ENCODE results near the gene GFOD1. TPM values are rescaled to one million over a fixed set of nuclear protein-coding genes. Genes with fewer than 3 reads are reported as not detected.

The GFOD1 gene
- polyA plus RNA-seq, 1 of the 3 experiments (the other 2 are of a cell fraction) = 1.6 TPM

DNA sequence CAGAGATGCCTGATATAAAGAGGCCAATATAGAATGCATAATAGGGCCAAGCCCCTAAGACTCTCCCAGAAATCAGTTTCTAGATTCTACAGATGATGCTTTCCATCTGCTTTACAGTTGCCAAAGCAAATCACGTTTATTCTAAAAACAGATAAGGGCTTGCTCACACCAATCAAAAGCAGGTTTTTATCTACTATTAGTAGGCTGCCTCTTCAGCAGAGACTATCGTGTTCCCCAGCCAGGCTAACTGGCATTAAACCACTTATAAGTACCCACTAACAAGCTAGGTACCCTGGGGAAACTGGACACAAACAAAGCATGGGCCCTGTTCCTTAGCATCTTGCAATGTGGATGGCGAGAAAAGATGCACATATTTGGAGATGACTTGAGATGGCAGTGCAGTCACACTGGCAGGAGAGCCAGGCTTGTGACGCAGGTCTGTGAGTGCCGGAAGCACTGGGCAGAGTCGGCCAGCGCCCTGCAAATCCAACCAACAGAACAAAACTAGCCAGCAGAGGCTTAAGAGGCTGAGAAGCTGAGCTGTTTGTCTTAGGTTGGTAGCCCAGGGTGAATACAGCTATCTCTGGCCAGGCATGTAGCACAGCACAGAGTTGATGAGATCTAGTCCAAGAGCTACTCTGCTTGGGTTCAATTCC is 73.4 kb downstream of the GFOD1 start:
- Histone ChIP-seq H3K36me3 (replicated peaks in 1 of 2; ENCODE audit: control insufficient read depth in 1 of 2, insufficient read depth in 2 of 2, low read length in 1 of 2) (no peaks in the 10 kb centered on the region), H3K9ac (no peak overlapping the region), H2AFZ (ENCODE audit: low read depth) (no peak overlapping the region), H3K4me1 (ENCODE audit: control insufficient read depth in 1 of 2, insufficient read depth in 2 of 2, low read depth in 1 of 2, low read length in 1 of 2) (peaks cover 0 to 16% of the 10 kb centered on the region in 2 experiments; a peak in 2 of 4 replicates), H3K9me2 (no peaks in the 10 kb centered on the region), H3K4me2 (no peak overlapping the region), H3K79me2 (ENCODE audit: insufficient read depth) (no peaks in the 10 kb centered on the region), H3K27me3 (ENCODE audit: insufficient read depth) (no peaks in the 10 kb centered on the region), H3K9me3 (no peaks in the 10 kb centered on the region), H4K20me1 (ENCODE audit: insufficient read depth) (no peaks in the 10 kb centered on the region), H3F3A (replicated peaks; ENCODE audit: insufficient read depth) (no peaks in the 10 kb centered on the region), H3K4me3 (ENCODE audit: low read depth in 2 of 2, low read length in 1 of 2) (no peak overlapping the region), H3K27ac (ENCODE audit: low read depth in 2 of 2, low read length in 1 of 2) (peak overlapping the region in 1 of 2 experiments; percentile 50; a peak in 2 of 4 replicates)
- 61% methylated on average over 7 of the region's 7 CpGs for WGBS (ENCODE audit: low lambda C conversion rate)
- TF ChIP-seq RFX5 (IDR thresholded peaks at IDR 0.05; ENCODE audit: low read length) = no peak
- TF ChIP-seq GATA2 (CRISPR knock-in tag; IDR thresholded peaks at IDR 0.05) = peak; percentile 63
- peak; percentile 12 for TF ChIP-seq CHD2 (IDR thresholded peaks at IDR 0.05; ENCODE audit: low read length, partially characterized antibody)
- TF ChIP-seq, protein P1, sequence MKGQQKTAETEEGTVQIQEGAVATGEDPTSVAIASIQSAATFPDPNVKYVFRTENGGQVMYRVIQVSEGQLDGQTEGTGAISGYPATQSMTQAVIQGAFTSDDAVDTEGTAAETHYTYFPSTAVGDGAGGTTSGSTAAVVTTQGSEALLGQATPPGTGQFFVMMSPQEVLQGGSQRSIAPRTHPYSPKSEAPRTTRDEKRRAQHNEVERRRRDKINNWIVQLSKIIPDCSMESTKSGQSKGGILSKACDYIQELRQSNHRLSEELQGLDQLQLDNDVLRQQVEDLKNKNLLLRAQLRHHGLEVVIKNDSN (IDR thresholded peaks at IDR 0.05; ENCODE audit: borderline replicate concordance, low read depth) = no peak
- TF ChIP-seq TAF1 (IDR thresholded peaks at IDR 0.05; ENCODE audit: borderline replicate concordance, low read depth, low read length) = no peak
- no peak for TF ChIP-seq TEAD4 (IDR thresholded peaks at IDR 0.05; ENCODE audit: borderline replicate concordance, insufficient read depth)
- TF ChIP-seq MXI1 (IDR thresholded peaks at IDR 0.05; ENCODE audit: low read depth, low read length) = no peak
- no peak for TF ChIP-seq TCF12 (IDR thresholded peaks at IDR 0.05)
- peak; percentile 35; the same call in 1 of the 2 replicates for TF ChIP-seq SMC3 (IDR thresholded peaks at IDR 0.05; ENCODE audit: low read depth, low read length)
- peak; percentile 63 for TF ChIP-seq RAD21 (IDR thresholded peaks at IDR 0.05; ENCODE audit: low read length)
- CTCF ChIA-PET = interaction anchor here (0.7 to 1.8 kb wide), 12 partner anchors 22 to 161 kb away, joined by 3 to 8 read pairs (median 4); partner anchors contain the start of genes GFOD1 and SIRT5
- POLR2A ChIA-PET = no interaction called here
- peak; percentile 54 for DNase-seq

DNA sequence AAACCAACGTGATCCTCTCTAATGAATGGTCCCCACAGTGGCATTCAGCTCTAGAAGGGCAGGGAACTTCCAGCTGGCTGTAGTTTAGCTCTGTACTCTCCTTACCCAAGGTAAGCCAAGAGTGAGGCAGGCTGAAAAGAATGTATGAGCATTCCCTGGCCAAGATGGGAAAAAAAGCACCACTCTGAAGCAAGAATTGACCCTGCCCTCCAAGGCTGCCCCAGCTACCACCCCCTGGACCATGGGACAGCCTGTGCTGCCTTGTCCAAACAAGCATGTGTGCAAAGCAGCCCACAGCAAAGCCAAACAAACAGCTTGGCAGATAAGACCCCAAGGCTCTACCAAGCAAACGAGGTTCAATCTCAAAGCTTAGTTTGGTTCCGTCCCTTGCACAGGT is 73.9 kb downstream of the GFOD1 start:
- Histone ChIP-seq H3K4me1 (ENCODE audit: control insufficient read depth in 1 of 2, insufficient read depth in 2 of 2, low read depth in 1 of 2, low read length in 1 of 2) (peaks cover 0 to 16% of the 10 kb centered on the region in 2 experiments; a peak in 2 of 4 replicates), H3K4me3 (ENCODE audit: low read depth in 2 of 2, low read length in 1 of 2) (no peak overlapping the region), H3K9me3 (no peaks in the 10 kb centered on the region), H3K36me3 (replicated peaks in 1 of 2; ENCODE audit: control insufficient read depth in 1 of 2, insufficient read depth in 2 of 2, low read length in 1 of 2) (no peaks in the 10 kb centered on the region), H4K20me1 (ENCODE audit: insufficient read depth) (no peaks in the 10 kb centered on the region), H3K79me2 (ENCODE audit: insufficient read depth) (no peaks in the 10 kb centered on the region), H3K27ac (ENCODE audit: low read depth in 2 of 2, low read length in 1 of 2) (peak overlapping the region in 1 of 2 experiments; percentile 47; a peak in 1 of 4 replicates), H3K9ac (no peak overlapping the region), H3K27me3 (ENCODE audit: insufficient read depth) (no peaks in the 10 kb centered on the region), H3K9me2 (no peaks in the 10 kb centered on the region), H3K4me2 (no peak overlapping the region), H2AFZ (ENCODE audit: low read depth) (no peak overlapping the region), H3F3A (replicated peaks; ENCODE audit: insufficient read depth) (no peaks in the 10 kb centered on the region)
- CTCF ChIA-PET = interaction anchor here (0.7 to 1.8 kb wide), 10 partner anchors 23 to 162 kb away, joined by 3 to 8 read pairs (median 4); partner anchors contain the start of genes GFOD1 and SIRT5
- TF ChIP-seq NFIC (IDR thresholded peaks at IDR 0.05; ENCODE audit: borderline replicate concordance) (no peak), TAF1 (IDR thresholded peaks at IDR 0.05; ENCODE audit: borderline replicate concordance, low read depth, low read length) (no peak), SMC3 (IDR thresholded peaks at IDR 0.05; ENCODE audit: low read depth, low read length) (no peak), MXI1 (IDR thresholded peaks at IDR 0.05; ENCODE audit: low read depth, low read length) (no peak)
- TF ChIP-seq, protein P2, sequence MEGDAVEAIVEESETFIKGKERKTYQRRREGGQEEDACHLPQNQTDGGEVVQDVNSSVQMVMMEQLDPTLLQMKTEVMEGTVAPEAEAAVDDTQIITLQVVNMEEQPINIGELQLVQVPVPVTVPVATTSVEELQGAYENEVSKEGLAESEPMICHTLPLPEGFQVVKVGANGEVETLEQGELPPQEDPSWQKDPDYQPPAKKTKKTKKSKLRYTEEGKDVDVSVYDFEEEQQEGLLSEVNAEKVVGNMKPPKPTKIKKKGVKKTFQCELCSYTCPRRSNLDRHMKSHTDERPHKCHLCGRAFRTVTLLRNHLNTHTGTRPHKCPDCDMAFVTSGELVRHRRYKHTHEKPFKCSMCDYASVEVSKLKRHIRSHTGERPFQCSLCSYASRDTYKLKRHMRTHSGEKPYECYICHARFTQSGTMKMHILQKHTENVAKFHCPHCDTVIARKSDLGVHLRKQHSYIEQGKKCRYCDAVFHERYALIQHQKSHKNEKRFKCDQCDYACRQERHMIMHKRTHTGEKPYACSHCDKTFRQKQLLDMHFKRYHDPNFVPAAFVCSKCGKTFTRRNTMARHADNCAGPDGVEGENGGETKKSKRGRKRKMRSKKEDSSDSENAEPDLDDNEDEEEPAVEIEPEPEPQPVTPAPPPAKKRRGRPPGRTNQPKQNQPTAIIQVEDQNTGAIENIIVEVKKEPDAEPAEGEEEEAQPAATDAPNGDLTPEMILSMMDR (IDR thresholded peaks at IDR 0.05) = no peak
- TF ChIP-seq, protein P3, sequence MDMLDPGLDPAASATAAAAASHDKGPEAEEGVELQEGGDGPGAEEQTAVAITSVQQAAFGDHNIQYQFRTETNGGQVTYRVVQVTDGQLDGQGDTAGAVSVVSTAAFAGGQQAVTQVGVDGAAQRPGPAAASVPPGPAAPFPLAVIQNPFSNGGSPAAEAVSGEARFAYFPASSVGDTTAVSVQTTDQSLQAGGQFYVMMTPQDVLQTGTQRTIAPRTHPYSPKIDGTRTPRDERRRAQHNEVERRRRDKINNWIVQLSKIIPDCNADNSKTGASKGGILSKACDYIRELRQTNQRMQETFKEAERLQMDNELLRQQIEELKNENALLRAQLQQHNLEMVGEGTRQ (IDR thresholded peaks at IDR 0.05; ENCODE audit: borderline replicate concordance, low read depth, low read length) = no peak
- TF ChIP-seq, protein P4, sequence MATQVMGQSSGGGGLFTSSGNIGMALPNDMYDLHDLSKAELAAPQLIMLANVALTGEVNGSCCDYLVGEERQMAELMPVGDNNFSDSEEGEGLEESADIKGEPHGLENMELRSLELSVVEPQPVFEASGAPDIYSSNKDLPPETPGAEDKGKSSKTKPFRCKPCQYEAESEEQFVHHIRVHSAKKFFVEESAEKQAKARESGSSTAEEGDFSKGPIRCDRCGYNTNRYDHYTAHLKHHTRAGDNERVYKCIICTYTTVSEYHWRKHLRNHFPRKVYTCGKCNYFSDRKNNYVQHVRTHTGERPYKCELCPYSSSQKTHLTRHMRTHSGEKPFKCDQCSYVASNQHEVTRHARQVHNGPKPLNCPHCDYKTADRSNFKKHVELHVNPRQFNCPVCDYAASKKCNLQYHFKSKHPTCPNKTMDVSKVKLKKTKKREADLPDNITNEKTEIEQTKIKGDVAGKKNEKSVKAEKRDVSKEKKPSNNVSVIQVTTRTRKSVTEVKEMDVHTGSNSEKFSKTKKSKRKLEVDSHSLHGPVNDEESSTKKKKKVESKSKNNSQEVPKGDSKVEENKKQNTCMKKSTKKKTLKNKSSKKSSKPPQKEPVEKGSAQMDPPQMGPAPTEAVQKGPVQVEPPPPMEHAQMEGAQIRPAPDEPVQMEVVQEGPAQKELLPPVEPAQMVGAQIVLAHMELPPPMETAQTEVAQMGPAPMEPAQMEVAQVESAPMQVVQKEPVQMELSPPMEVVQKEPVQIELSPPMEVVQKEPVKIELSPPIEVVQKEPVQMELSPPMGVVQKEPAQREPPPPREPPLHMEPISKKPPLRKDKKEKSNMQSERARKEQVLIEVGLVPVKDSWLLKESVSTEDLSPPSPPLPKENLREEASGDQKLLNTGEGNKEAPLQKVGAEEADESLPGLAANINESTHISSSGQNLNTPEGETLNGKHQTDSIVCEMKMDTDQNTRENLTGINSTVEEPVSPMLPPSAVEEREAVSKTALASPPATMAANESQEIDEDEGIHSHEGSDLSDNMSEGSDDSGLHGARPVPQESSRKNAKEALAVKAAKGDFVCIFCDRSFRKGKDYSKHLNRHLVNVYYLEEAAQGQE (IDR thresholded peaks at IDR 0.05; ENCODE audit: low read depth, low read length) = no peak
- TF ChIP-seq, protein P1 (IDR thresholded peaks at IDR 0.05; ENCODE audit: borderline replicate concordance, low read depth) = no peak
- WGBS (ENCODE audit: low lambda C conversion rate) = 78% methylated on average over 3 of the region's 3 CpGs
- POLR2A ChIA-PET = no interaction called here
- no peak for DNase-seq
